HCT116 (cell line): ENCODE data around the gene SEMA5A. TPM values are rescaled to one million over a fixed set of nuclear protein-coding genes. Genes with fewer than 3 reads are reported as not detected.
"Not testable (repeated sequence)": the region's sequence is repeated elsewhere in the genome, so short reads cannot be mapped to it uniquely, and the experiment has no call there.

Experiments used
- ATAC-seq: fragments of 200-7000 bp; cut with Tn5 transposase; 2 replicates; pipeline ENCODE4 v1.9.1; 2020; ENCODE audit warnings: mild to moderate bottlenecking, moderate library complexity
- BruUV-seq: library from RNA; stranded (reverse); fragments of 400-500 nt; replicated peaks from 2 replicates; lab custom pipeline; 2021; lab: Mats Ljungman, UMichigan
- CTCF ChIA-PET: fragments of 300-600 bp; sonication (Branson Sonifier 250); formaldehyde crosslinking; loops from one replicate; lab custom pipeline; 2021; ENCODE audit warnings: antibody characterized with exemption; lab: Charles Lee
- POLR2A ChIA-PET: fragments of 300-600, 350-600 bp; sonication (Branson Sonifier 250); formaldehyde crosslinking; loops from one replicate; lab custom pipeline; 2021; ENCODE audit warnings: antibody characterized with exemption; lab: Charles Lee
- RAD21 ChIA-PET, 2 experiments: fragments of 300-600 bp; sonication (Branson Sonifier 250); formaldehyde crosslinking; loops; one replicate each; lab custom pipeline; 2023; ENCODE audit warnings: low total read pairs in 2 of 2; ENCODE audit not compliant: uncharacterized antibody in 2 of 2, unreplicated experiment in 2 of 2, low non-redundant PET in 1 of 2; lab: Charles Lee
- DNase-seq: peaks from one replicate; pipeline ENCODE4 v3.0.0-alpha.2; 2010; ENCODE audit warnings: low read depth, low spot score
- H2AFZ ChIP-seq: fragments of 200-600 bp; shearing (Covaris generic), sonication (generic); 2 replicates; pipeline ENCODE4 v1.6.1; 2017; ENCODE audit warnings: low read depth, mixed run types, mixed read lengths, antibody characterized with exemption, low read length; ENCODE audit not compliant: poor library complexity, severe bottlenecking
- H3K27ac ChIP-seq: 2 replicates; pipeline ENCODE4 v1.5.1; 2012; ENCODE audit warnings: low read depth, low read length
- H3K27me3 ChIP-seq: fragments of 200-600 bp; sonication (generic); 2 replicates; pipeline ENCODE4 v1.6.1; 2016; ENCODE audit warnings: mixed run types, low read length, mixed read lengths; ENCODE audit not compliant: insufficient read depth
- H3K36me3 ChIP-seq, 2 experiments: fragments of 200-500 bp in 1 of 2; fragments of 200-600 bp in 1 of 2; sonication (Bioruptor generic) in 1 of 2; sonication (generic) in 1 of 2; 2 replicates each; pipeline versions ENCODE4 v1.5.1 to v1.6.1; 2014 to 2016; ENCODE audit warnings: low read length in 2 of 2, inconsistent platforms in 1 of 2, mixed read lengths in 1 of 2, mixed run types in 1 of 2; ENCODE audit not compliant: insufficient read depth in 2 of 2, control insufficient read depth in 1 of 2
- H3K4me1 ChIP-seq, 2 experiments: fragments of 200-600 bp in 1 of 2; sonication (generic) in 1 of 2; 2 replicates each; pipeline versions ENCODE4 v1.5.1 to v1.6.1; 2012 to 2017; ENCODE audit warnings: low read length in 2 of 2, inconsistent platforms in 1 of 2, mild to moderate bottlenecking in 1 of 2, mixed read lengths in 1 of 2, mixed run types in 1 of 2, moderate library complexity in 1 of 2; ENCODE audit not compliant: insufficient read depth in 2 of 2, control insufficient read depth in 1 of 2
- H3K4me2 ChIP-seq: fragments of 200-600 bp; sonication (generic); 2 replicates; pipeline ENCODE4 v1.6.1; 2017; ENCODE audit warnings: mixed run types, low read length, mixed read lengths
- H3K4me3 ChIP-seq, 2 experiments: fragments of 200-600 bp in 1 of 2; sonication (generic) in 1 of 2; replicated peaks in 1 of 2; 2 replicates each; pipeline ENCODE4 v1.5.1; 2011 to 2016; ENCODE audit warnings: low read length in 2 of 2, control low read depth in 1 of 2, low read depth in 1 of 2, mild to moderate bottlenecking in 1 of 2, mixed read lengths in 1 of 2, mixed run types in 1 of 2
- H3K79me2 ChIP-seq: fragments of 200-600 bp; sonication (generic); 2 replicates; pipeline ENCODE4 v1.6.1; 2017; ENCODE audit warnings: mild to moderate bottlenecking, mixed run types, low read length, moderate library complexity, mixed read lengths; ENCODE audit not compliant: insufficient read depth
- H3K9ac ChIP-seq: fragments of 200-600 bp; sonication (generic); 2 replicates; pipeline ENCODE4 v1.6.1; 2016; ENCODE audit warnings: low read length, mixed read lengths
- H3K9me2 ChIP-seq: fragments of 200-600 bp; sonication (generic), shearing (Covaris generic); 2 replicates; pipeline ENCODE4 v1.6.1; 2017; ENCODE audit warnings: mixed run types, mild to moderate bottlenecking, moderate library complexity; ENCODE audit not compliant: insufficient read depth
- H3K9me3 ChIP-seq, 2 experiments: fragments of 200-500 bp in 1 of 2; fragments of 200-600 bp in 1 of 2; sonication (Bioruptor generic) in 1 of 2; sonication (generic) in 1 of 2; 2 replicates each; pipeline ENCODE4 v1.6.1; 2014 to 2017; ENCODE audit warnings: low read length in 2 of 2, mixed read lengths in 2 of 2, inconsistent platforms in 1 of 2, low read depth in 1 of 2, mild to moderate bottlenecking in 1 of 2, mixed run types in 1 of 2, moderate library complexity in 1 of 2; ENCODE audit not compliant: control insufficient read depth in 1 of 2, insufficient read depth in 1 of 2
- H4K20me1 ChIP-seq: fragments of 200-600 bp; sonication (generic), shearing (Covaris generic); 2 replicates; pipeline ENCODE4 v1.6.1; 2017; ENCODE audit warnings: mixed run types, mild to moderate bottlenecking, moderate library complexity; ENCODE audit not compliant: insufficient read depth
- ATF3 ChIP-seq: IDR thresholded peaks from 2 replicates; pipeline ENCODE4 v1.6.1; 2012
- CBX3 ChIP-seq: IDR thresholded peaks from 2 replicates; pipeline ENCODE4 v1.6.1; 2012; ENCODE audit warnings: low read depth
- EGR1 ChIP-seq: IDR thresholded peaks from 2 replicates; pipeline ENCODE4 v1.6.1; 2012; ENCODE audit warnings: low read depth
- ELF1 ChIP-seq: IDR thresholded peaks from 2 replicates; pipeline ENCODE4 v1.6.1; 2012; ENCODE audit warnings: low read depth, borderline replicate concordance
- EZH2 ChIP-seq: fragments of 200-600 bp; sonication (generic); IDR thresholded peaks from 2 replicates; pipeline ENCODE4 v1.6.1; 2017; ENCODE audit warnings: antibody characterized with exemption, mixed run types
- FOSL1 ChIP-seq: IDR thresholded peaks from 2 replicates; pipeline ENCODE4 v1.6.1; 2012; ENCODE audit warnings: low read depth
- JUND ChIP-seq: IDR thresholded peaks from 2 replicates; pipeline ENCODE4 v1.6.1; 2012
- POLR2A ChIP-seq: IDR thresholded peaks from 2 replicates; pipeline ENCODE4 v1.7.0; 2011; ENCODE audit warnings: borderline replicate concordance; ENCODE audit not compliant: insufficient read depth, insufficient read length; ENCODE audit errors: extremely low read depth
- RAD21 ChIP-seq: IDR thresholded peaks from 2 replicates; pipeline ENCODE4 v1.6.1; 2012; ENCODE audit warnings: low read depth, mild to moderate bottlenecking
- SIN3A ChIP-seq: IDR thresholded peaks from 2 replicates; pipeline ENCODE4 v1.6.1; 2012; ENCODE audit warnings: low read depth
- SP1 ChIP-seq: IDR thresholded peaks from 2 replicates; pipeline ENCODE4 v1.6.1; 2012; ENCODE audit warnings: low read depth
- intact Hi-C: fragments of 100-400 bp; cut with micrococcal nuclease; formaldehyde crosslinking; loops from 2 replicates; pipeline ENCODE4 v1.10.0; 2022
- total RNA-seq: library from RNA; stranded (reverse); gene quantifications from one replicate; pipeline ENCODE4 v1.2.1, GENCODE V29; 2021; ENCODE audit not compliant: unreplicated experiment
- TF ChIP-seq, protein P1 (sequence below): IDR thresholded peaks from 2 replicates; pipeline ENCODE4 v1.6.1; 2012
- TF ChIP-seq, protein P2 (sequence below): IDR thresholded peaks from 2 replicates; pipeline ENCODE4 v1.6.1; 2012; ENCODE audit warnings: low read depth

SEMA5A gene
- total RNA-seq, 1 experiment from 2014 or later = 0.02 TPM

DNA sequence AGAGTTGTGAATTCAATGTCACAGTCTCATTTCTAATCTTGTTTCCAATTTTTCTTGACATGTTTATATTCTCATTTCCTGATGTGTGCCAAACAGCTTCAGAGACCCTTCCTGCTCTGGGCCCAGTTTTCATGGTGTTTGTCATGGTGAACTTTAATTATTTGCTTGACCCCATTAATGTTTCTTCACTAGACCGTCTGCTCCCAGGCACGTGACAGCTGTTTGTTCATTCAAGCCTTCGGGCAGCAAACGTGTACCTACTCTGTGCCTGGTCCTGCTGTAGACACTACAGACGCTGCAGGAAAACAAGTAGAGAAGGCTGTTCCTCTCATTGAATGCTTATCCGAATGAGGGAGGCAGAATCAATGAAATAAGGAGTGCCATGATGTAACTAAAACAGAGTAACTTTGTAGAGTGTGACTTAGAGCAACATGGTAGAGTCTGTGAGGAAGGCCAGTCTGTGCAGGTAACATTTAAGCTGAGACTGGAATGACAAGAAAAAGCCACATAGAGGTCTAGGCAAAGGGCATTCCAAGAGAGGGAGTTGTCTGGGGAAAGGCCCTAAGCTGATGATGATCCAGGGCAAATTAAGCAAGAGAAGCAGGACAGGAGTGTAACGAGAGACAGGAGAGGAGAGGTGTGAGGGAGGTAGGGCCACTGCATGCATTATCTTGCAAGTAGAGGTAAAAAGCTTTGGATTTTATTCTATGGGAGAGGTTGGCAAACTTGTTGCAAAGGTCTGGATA lies 191.4 kb downstream of the SEMA5A start:
- ChIA-PET RAD21 (no interaction called here), POLR2A (no interaction called here), CTCF (no interaction called here)
- no TSS peak for BruUV-seq
- ATAC-seq = no peak
- H3K9me3 ChIP-seq = peaks cover 12 to 23% of the 10 kb centered on the region in 2 experiments; a peak in 2 of 4 replicates
- H3K4me2 ChIP-seq = no peak overlapping the region
- H4K20me1 ChIP-seq = no peaks in the 10 kb centered on the region
- H3K27me3 ChIP-seq = no peaks in the 10 kb centered on the region
- H3K9me2 ChIP-seq = no peaks in the 10 kb centered on the region
- H3K4me3 ChIP-seq = no peak overlapping the region
- H3K27ac ChIP-seq = no peak overlapping the region
- DNase-seq = no peak
- intact Hi-C loops = no loop called here
- no peak for TF ChIP-seq POLR2A
- no peak for TF ChIP-seq EGR1
- no peak for TF ChIP-seq ELF1
- TF ChIP-seq CBX3 = no peak
- TF ChIP-seq, protein P1, sequence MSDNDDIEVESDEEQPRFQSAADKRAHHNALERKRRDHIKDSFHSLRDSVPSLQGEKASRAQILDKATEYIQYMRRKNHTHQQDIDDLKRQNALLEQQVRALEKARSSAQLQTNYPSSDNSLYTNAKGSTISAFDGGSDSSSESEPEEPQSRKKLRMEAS = no peak
- no peak for TF ChIP-seq EZH2
- no peak for TF ChIP-seq JUND
- TF ChIP-seq SIN3A = no peak
- TF ChIP-seq, protein P2, sequence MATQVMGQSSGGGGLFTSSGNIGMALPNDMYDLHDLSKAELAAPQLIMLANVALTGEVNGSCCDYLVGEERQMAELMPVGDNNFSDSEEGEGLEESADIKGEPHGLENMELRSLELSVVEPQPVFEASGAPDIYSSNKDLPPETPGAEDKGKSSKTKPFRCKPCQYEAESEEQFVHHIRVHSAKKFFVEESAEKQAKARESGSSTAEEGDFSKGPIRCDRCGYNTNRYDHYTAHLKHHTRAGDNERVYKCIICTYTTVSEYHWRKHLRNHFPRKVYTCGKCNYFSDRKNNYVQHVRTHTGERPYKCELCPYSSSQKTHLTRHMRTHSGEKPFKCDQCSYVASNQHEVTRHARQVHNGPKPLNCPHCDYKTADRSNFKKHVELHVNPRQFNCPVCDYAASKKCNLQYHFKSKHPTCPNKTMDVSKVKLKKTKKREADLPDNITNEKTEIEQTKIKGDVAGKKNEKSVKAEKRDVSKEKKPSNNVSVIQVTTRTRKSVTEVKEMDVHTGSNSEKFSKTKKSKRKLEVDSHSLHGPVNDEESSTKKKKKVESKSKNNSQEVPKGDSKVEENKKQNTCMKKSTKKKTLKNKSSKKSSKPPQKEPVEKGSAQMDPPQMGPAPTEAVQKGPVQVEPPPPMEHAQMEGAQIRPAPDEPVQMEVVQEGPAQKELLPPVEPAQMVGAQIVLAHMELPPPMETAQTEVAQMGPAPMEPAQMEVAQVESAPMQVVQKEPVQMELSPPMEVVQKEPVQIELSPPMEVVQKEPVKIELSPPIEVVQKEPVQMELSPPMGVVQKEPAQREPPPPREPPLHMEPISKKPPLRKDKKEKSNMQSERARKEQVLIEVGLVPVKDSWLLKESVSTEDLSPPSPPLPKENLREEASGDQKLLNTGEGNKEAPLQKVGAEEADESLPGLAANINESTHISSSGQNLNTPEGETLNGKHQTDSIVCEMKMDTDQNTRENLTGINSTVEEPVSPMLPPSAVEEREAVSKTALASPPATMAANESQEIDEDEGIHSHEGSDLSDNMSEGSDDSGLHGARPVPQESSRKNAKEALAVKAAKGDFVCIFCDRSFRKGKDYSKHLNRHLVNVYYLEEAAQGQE = no peak
- TF ChIP-seq ATF3 = no peak
- TF ChIP-seq RAD21 = no peak
- TF ChIP-seq FOSL1 = no peak
- TF ChIP-seq SP1 = no peak
- no peak overlapping the region for H2AFZ ChIP-seq
- no peaks in the 10 kb centered on the region for H3K36me3 ChIP-seq
- no peaks in the 10 kb centered on the region for H3K79me2 ChIP-seq
- no peak overlapping the region for H3K9ac ChIP-seq
- H3K4me1 ChIP-seq = no peaks in the 10 kb centered on the region

DNA sequence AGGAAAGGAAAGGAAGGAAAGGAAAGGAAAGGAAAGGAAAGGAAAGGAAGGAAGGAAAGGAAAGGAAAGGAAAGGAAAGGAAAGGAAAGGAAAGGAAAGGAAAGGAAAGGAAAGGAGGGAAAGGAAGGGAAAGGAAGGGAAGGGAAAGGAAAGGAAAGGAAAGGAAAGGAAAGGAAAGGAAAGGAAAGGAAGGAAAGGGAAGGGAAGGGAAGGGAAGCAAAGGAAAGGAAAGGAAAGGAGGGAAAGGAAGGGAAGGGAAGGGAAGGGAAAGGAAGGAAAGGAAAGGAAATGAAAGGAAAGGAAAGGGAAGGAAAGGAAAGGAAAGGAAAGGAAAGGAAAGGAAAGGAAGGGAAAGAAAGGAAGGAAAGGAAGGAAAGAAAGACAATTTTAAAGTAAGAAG lies 192.8 kb downstream of the SEMA5A start:
- H3K36me3 ChIP-seq, ATAC-seq, H3K79me2 ChIP-seq, H3K4me3 ChIP-seq, H2AFZ ChIP-seq, H3K9ac ChIP-seq, BruUV-seq, H3K4me2 ChIP-seq, H3K9me2 ChIP-seq, CTCF ChIA-PET, DNase-seq, H3K27me3 ChIP-seq, H4K20me1 ChIP-seq, intact Hi-C loops, H3K4me1 ChIP-seq, POLR2A ChIA-PET, H3K27ac ChIP-seq, RAD21 ChIA-PET: not testable (repeated sequence)
- peaks cover 10 to 17% of the 10 kb centered on the region in 2 experiments; a peak in 2 of 4 replicates for H3K9me3 ChIP-seq
